Peyer's patch (tissue), 4 donors: ENCODE data around the gene KRTAP13-1.

Source experiments
- POLR2A ChIP-seq, 2 donors: fragments of 450-650 bp; IDR thresholded peaks; one replicate each; pipeline ENCODE4 v1.5.1; 2017; ENCODE audit warnings: antibody characterized with exemption in 2 of 2, mild to moderate bottlenecking in 2 of 2, moderate library complexity in 2 of 2
- TF ChIP-seq, protein P1 (sequence below), 6 experiments: fragments of 450-650 bp in 4 of 6; fragments of 200-600 bp in 2 of 6; sonication (generic) in 1 of 6; IDR thresholded peaks; one replicate each; pipeline ENCODE4 v1.5.1; 2017 to 2019; ENCODE audit warnings: antibody characterized with exemption in 6 of 6, mild to moderate bottlenecking in 3 of 6, moderate library complexity in 1 of 6

DNA sequence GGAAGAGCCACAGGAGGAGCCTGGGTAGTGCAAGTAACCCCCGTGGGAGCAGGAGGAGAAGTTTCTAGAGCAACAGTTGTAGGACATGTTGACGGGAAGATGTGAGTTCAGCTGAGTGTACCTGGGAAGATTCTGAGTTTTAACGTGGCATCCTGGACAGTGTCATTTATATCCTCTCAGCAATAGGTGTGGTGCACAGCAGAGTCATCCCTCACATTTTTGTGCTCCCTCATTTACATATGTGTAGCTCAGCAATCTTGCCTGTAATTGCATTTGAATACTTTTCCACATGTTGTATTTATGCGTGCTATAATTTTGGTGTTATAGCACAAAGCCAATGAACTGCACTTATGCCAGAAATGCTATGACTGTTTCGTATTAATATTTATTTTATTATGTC, 30.0 kb downstream of the KRTAP13-1 start, which contains the start of gene KRTAP13-3:
- TF ChIP-seq, protein P1, sequence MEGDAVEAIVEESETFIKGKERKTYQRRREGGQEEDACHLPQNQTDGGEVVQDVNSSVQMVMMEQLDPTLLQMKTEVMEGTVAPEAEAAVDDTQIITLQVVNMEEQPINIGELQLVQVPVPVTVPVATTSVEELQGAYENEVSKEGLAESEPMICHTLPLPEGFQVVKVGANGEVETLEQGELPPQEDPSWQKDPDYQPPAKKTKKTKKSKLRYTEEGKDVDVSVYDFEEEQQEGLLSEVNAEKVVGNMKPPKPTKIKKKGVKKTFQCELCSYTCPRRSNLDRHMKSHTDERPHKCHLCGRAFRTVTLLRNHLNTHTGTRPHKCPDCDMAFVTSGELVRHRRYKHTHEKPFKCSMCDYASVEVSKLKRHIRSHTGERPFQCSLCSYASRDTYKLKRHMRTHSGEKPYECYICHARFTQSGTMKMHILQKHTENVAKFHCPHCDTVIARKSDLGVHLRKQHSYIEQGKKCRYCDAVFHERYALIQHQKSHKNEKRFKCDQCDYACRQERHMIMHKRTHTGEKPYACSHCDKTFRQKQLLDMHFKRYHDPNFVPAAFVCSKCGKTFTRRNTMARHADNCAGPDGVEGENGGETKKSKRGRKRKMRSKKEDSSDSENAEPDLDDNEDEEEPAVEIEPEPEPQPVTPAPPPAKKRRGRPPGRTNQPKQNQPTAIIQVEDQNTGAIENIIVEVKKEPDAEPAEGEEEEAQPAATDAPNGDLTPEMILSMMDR (IDR thresholded peaks at IDR 0.05), result no peak
- TF ChIP-seq POLR2A (IDR thresholded peaks at IDR 0.05), result no peak
